ENCODE data around the gene ERGIC1.

- TF ChIP-seq CTCF (IDR thresholded peaks at IDR 0.05; ENCODE audit: insufficient read depth, low read length, poor library complexity, severe bottlenecking) (no peak), EZH2phosphoT487 (conservative IDR thresholded peaks at IDR 0.05; ENCODE audit: low read length) (no peak)
Observed at GRCh38 chr5:172799416-172799815, 34.6 kb upstream of the ERGIC1 start.
